HUDEP-2 (cell line): ENCODE results near the gene ZNF417.
A peak's percentile ranks its signal among the peaks of the same experiment; 100 is the strongest.
"Not testable (repeated sequence)": the region's sequence is repeated elsewhere in the genome, so short reads cannot be mapped to it uniquely, and the experiment has no call there.

Experiments
- DNase-seq, 76 experiments: peaks; one replicate each; lab custom pipeline; 2025; ENCODE audit not compliant: unreplicated experiment in 76 of 76; lab: John Stamatoyannopoulos, UW

Gene ZNF417

GRCh38 chr19:57888107-57888559, 28.3 kb downstream of the ZNF417 start:
- DNase-seq = peak in 4 of 76 experiments; percentile 14 to 37 (median 25)

GRCh38 chr19:57887195-57887941, 29.0 kb downstream of the ZNF417 start:
- peak in 3 of 76 experiments; percentile 1 to 17 (median 6) for DNase-seq

GRCh38 chr19:57886046-57886445, 30.3 kb downstream of the ZNF417 start:
- DNase-seq = no peak

- not testable (repeated sequence) for DNase-seq
These were observed 42.3 kb downstream of the ZNF417 start for GRCh38 chr19:57873883-57874799.

- DNase-seq = no peak
These were observed 43.9 kb downstream of the ZNF417 start for GRCh38 chr19:57872450-57872849.

- no peak for DNase-seq
These were observed 46.2 kb downstream of the ZNF417 start for GRCh38 chr19:57870225-57870624.

GRCh38 chr19:57869655-57870054, 46.7 kb downstream of the ZNF417 start:
- DNase-seq = not testable (repeated sequence)

- peak in 1 of 76 experiments; percentile 7 for DNase-seq
These were observed 48.4 kb downstream of the ZNF417 start for GRCh38 chr19:57867868-57868492.
